ENCODE data around the gene TMX1.

The TMX1 gene

DNA sequence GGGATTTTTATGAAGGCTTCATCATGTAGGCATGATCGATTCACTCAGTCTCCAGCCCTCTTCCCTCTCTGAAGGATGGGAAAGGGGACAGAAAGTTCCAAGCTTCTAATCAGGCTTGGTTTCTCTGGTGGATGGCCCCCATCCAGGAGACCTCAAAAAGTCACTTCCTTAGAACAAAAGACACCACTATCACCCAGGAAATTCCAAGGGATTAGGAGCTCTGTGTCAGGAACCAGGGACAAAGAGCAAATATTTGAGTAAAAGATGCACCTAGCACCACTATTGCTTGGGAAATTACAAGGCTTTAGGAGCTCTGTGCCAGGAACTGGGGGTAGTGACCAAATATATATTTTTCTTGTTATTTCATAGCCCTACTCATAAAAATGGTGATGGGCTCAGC is 33.6 kb upstream of the TMX1 start:
- TF ChIP-seq, protein P1, sequence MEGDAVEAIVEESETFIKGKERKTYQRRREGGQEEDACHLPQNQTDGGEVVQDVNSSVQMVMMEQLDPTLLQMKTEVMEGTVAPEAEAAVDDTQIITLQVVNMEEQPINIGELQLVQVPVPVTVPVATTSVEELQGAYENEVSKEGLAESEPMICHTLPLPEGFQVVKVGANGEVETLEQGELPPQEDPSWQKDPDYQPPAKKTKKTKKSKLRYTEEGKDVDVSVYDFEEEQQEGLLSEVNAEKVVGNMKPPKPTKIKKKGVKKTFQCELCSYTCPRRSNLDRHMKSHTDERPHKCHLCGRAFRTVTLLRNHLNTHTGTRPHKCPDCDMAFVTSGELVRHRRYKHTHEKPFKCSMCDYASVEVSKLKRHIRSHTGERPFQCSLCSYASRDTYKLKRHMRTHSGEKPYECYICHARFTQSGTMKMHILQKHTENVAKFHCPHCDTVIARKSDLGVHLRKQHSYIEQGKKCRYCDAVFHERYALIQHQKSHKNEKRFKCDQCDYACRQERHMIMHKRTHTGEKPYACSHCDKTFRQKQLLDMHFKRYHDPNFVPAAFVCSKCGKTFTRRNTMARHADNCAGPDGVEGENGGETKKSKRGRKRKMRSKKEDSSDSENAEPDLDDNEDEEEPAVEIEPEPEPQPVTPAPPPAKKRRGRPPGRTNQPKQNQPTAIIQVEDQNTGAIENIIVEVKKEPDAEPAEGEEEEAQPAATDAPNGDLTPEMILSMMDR (IDR thresholded peaks at IDR 0.05; ENCODE audit: unreplicated experiment in 3 of 3), result no peak
- no peak overlapping the region for H3K4me3 Mint-ChIP-seq
- H3K27ac Mint-ChIP-seq, result no peak overlapping the region
- H3K27me3 Mint-ChIP-seq (ENCODE audit: low read depth), result no peaks in the 10 kb centered on the region
- H3K4me1 Mint-ChIP-seq, result peaks cover 3% of the 10 kb centered on the region
- H3K36me3 Mint-ChIP-seq (ENCODE audit: low read depth), result no peaks in the 10 kb centered on the region
- no peaks in the 10 kb centered on the region for H3K9me3 Mint-ChIP-seq

DNA sequence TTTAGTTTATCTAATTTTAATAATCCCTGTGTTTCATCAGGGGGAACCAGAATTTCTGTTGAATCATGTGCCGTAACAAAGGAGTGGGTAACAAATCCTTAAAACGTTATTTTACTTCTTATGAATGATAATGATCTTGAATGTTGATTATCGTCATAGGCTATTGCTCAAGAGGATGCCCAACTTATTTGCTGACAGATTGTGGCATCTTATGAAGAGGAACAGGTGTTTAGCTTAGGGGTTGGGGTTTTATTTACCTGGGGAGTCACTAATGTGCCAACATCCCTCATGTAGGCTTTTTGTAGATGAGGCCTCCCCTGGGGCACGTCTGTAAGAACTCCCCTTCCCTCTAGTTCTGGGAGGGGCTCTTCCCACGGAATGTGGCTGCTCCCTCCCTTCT is 32.4 kb upstream of the TMX1 start:
- no peak overlapping the region for H3K27ac Mint-ChIP-seq
- TF ChIP-seq, protein P1 (IDR thresholded peaks at IDR 0.05; ENCODE audit: unreplicated experiment in 3 of 3), result no peak
- no peaks in the 10 kb centered on the region for H3K9me3 Mint-ChIP-seq
- H3K36me3 Mint-ChIP-seq (ENCODE audit: low read depth), result no peaks in the 10 kb centered on the region
- no peak overlapping the region for H3K4me3 Mint-ChIP-seq
- no peaks in the 10 kb centered on the region for H3K27me3 Mint-ChIP-seq (ENCODE audit: low read depth)
- H3K4me1 Mint-ChIP-seq, result peaks cover 3% of the 10 kb centered on the region

DNA sequence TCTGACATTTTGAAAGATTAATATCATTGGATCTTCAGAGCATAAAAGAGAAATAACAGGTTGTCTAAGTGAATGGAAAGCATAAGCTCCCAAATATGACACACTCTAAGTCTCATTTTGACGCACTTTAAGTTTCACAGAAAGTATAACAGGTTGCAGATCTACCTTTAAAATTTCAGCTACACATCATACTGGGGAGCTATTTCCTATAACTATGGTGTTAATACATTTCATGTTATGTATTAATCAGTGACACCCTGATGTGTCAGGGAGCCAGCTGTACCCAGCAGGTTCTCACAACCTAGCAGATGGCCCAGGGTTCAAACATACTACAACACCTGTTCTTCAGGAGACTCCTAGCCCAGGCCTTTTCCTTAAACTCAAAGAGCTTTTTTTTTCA is 31.1 kb upstream of the TMX1 start:
- no peaks in the 10 kb centered on the region for H3K27me3 Mint-ChIP-seq (ENCODE audit: low read depth)
- peaks cover 3% of the 10 kb centered on the region for H3K4me1 Mint-ChIP-seq
- H3K36me3 Mint-ChIP-seq (ENCODE audit: low read depth), result no peaks in the 10 kb centered on the region
- H3K4me3 Mint-ChIP-seq, result no peak overlapping the region
- TF ChIP-seq, protein P1 (IDR thresholded peaks at IDR 0.05; ENCODE audit: unreplicated experiment in 3 of 3), result no peak
- H3K27ac Mint-ChIP-seq, result no peak overlapping the region
- H3K9me3 Mint-ChIP-seq, result no peaks in the 10 kb centered on the region

DNA sequence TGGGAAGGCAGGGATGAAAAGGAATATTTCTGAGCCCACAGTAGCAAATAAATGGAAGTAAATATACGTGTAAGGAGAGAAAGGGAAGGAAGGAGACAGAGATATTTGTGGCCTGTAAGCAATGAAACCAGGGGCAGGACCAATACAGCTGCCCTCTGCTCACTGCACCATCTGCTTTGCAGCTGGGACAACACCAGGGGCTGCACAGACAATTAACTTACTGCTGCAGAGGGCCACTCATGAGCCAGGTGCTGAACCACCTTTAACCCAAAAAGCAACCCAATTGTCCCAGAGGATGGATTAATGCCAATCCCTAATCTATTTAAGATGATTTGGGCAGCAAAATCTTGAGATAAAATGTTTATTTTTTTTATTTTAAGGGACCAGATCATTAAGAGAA is 30.6 kb upstream of the TMX1 start:
- Mint-ChIP-seq H3K36me3 (ENCODE audit: low read depth) (no peaks in the 10 kb centered on the region), H3K9me3 (no peaks in the 10 kb centered on the region), H3K27me3 (ENCODE audit: low read depth) (no peaks in the 10 kb centered on the region), H3K27ac (no peak overlapping the region), H3K4me3 (no peak overlapping the region), H3K4me1 (peaks cover 3% of the 10 kb centered on the region)
- TF ChIP-seq, protein P1 (IDR thresholded peaks at IDR 0.05; ENCODE audit: unreplicated experiment in 3 of 3), result no peak

DNA sequence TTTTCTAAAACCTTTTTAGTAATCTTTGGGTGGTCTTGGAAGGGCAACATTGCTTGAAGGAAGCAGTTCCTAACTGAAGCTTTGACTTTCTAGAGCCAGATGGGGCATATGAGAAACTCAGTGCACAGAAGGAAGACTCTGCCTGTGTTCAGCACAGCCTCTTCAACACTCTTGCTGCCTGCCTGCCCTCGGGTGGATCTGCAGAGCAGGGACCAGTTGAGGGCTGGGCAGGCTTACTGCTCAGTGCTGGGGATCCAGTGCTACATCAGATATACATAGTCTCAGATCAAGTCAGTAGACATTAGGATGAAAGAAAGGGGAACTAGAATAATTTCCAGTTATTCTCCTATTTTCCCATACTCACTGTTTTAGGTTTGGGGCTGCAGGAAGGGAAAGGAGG is 29.5 kb upstream of the TMX1 start:
- Mint-ChIP-seq H3K27ac (no peak overlapping the region), H3K9me3 (no peaks in the 10 kb centered on the region), H3K27me3 (ENCODE audit: low read depth) (no peaks in the 10 kb centered on the region), H3K36me3 (ENCODE audit: low read depth) (no peaks in the 10 kb centered on the region), H3K4me3 (no peak overlapping the region), H3K4me1 (peaks cover 3% of the 10 kb centered on the region)
- TF ChIP-seq, protein P1 (IDR thresholded peaks at IDR 0.05; ENCODE audit: unreplicated experiment in 3 of 3), result no peak

DNA sequence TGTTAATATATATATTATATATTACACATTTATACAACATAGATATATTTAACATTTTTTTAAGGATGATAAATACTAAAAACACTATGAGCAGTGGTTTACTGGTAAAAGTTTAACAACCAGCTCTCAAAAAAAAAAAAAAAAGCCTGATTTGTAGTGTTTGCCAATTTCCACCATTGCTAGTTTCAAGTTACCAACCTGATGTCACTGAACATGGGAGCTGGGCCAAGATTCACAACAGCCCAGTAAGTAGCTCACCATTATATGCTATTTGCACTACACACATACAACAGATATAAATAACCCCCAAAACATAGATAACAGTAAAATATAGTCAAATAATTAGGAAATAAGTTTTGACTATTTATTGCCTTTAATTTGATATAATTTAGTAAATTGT is 28.9 kb upstream of the TMX1 start:
- TF ChIP-seq, protein P1 (IDR thresholded peaks at IDR 0.05; ENCODE audit: unreplicated experiment in 3 of 3), result no peak
- no peak overlapping the region for H3K27ac Mint-ChIP-seq
- H3K36me3 Mint-ChIP-seq (ENCODE audit: low read depth), result no peaks in the 10 kb centered on the region
- no peaks in the 10 kb centered on the region for H3K9me3 Mint-ChIP-seq
- H3K4me1 Mint-ChIP-seq, result peaks cover 3% of the 10 kb centered on the region
- H3K4me3 Mint-ChIP-seq, result no peak overlapping the region
- no peaks in the 10 kb centered on the region for H3K27me3 Mint-ChIP-seq (ENCODE audit: low read depth)
